ENCODE data around the gene CXCL17.
A peak's percentile ranks its signal among the peaks of the same experiment; 100 is the strongest.

CXCL17 gene

GRCh38 chr19:42423462-42424344, 19.0 kb downstream of the CXCL17 start:
- DNase-seq = peak; percentile 81 to 87

GRCh38 chr19:42422901-42423461, 19.8 kb downstream of the CXCL17 start:
- DNase-seq = peak in 1 of 2 experiments; percentile 13

- DNase-seq = peak; percentile 13 to 20
Measured at GRCh38 chr19:42422092-42422900, 20.4 kb downstream of the CXCL17 start.

- DNase-seq = no peak
Measured at GRCh38 chr19:42421591-42422031, 21.1 kb downstream of the CXCL17 start.

- peak in 1 of 2 experiments; percentile 4 for DNase-seq
Measured at GRCh38 chr19:42421101-42421500, 21.6 kb downstream of the CXCL17 start.

GRCh38 chr19:42420055-42420544, 22.6 kb downstream of the CXCL17 start:
- DNase-seq = peak; percentile 76 to 88

GRCh38 chr19:42419309-42419708, 23.4 kb downstream of the CXCL17 start:
- no peak for DNase-seq

- no peak for DNase-seq
Measured at GRCh38 chr19:42412661-42413076, 30.1 kb downstream of the CXCL17 start.

- no peak for DNase-seq
Measured at GRCh38 chr19:42412227-42412626, 30.5 kb downstream of the CXCL17 start.

GRCh38 chr19:42411581-42412178, 31.1 kb downstream of the CXCL17 start:
- DNase-seq = no peak

GRCh38 chr19:42410371-42410770, 32.4 kb downstream of the CXCL17 start:
- no peak for DNase-seq

- DNase-seq = no peak
Measured at GRCh38 chr19:42409477-42409876, 33.3 kb downstream of the CXCL17 start.

GRCh38 chr19:42407816-42408175, 35.0 kb downstream of the CXCL17 start:
- DNase-seq = no peak

- DNase-seq = no peak
Measured at GRCh38 chr19:42407085-42407815, 35.5 kb downstream of the CXCL17 start.

- no peak for DNase-seq
Measured at GRCh38 chr19:42406111-42406510, 36.6 kb downstream of the CXCL17 start.

GRCh38 chr19:42403586-42403985, 39.2 kb downstream of the CXCL17 start:
- no peak for DNase-seq

- no peak for DNase-seq
Measured at GRCh38 chr19:42402376-42403116, 40.2 kb downstream of the CXCL17 start.

GRCh38 chr19:42401365-42402303, 41.1 kb downstream of the CXCL17 start:
- peak; percentile 73 to 83 for DNase-seq

GRCh38 chr19:42400404-42400803, 42.3 kb downstream of the CXCL17 start:
- no peak for DNase-seq
